GM12892 (cell line): Measurements from ENCODE around the gene SORCS3.

Source experiments
- POLR2A ChIP-seq: IDR thresholded peaks from 2 replicates; pipeline ENCODE4 v1.6.1; 2011; ENCODE audit warnings: low read depth, low read length, control low read depth
- TAF1 ChIP-seq: IDR thresholded peaks from 2 replicates; pipeline ENCODE4 v1.6.1; 2011; ENCODE audit warnings: low read depth, mild to moderate bottlenecking, control low read depth, low read length, borderline replicate concordance

- no peak for TF ChIP-seq TAF1
- no peak for TF ChIP-seq POLR2A
Measured at GRCh38 chr10:104778371-104778770, 137.3 kb downstream of the SORCS3 start.
